Endodermal cell (in vitro differentiated cells): Measurements from ENCODE around the gene FOXC2. TPM values are rescaled to one million over a fixed set of nuclear protein-coding genes. Genes with fewer than 3 reads are reported as not detected.

Experiments
- DNase-seq: peaks from one replicate; pipeline ENCODE4 v3.0.0-alpha.2; 2017
- H3K27ac ChIP-seq: 2 replicates; pipeline ENCODE4 v1.5.1; 2013; ENCODE audit warnings: mild to moderate bottlenecking, low read depth, low read length, moderate library complexity
- H3K27me3 ChIP-seq: 2 replicates; pipeline ENCODE4 v1.6.1; 2013; ENCODE audit warnings: mild to moderate bottlenecking, low read length, moderate library complexity; ENCODE audit not compliant: insufficient read depth, control insufficient read depth, poor library complexity, severe bottlenecking
- H3K36me3 ChIP-seq: 2 replicates; pipeline ENCODE4 v1.7.0; 2013; ENCODE audit warnings: mild to moderate bottlenecking, low read length, moderate library complexity; ENCODE audit not compliant: control insufficient read depth, insufficient read depth
- H3K4me1 ChIP-seq: one replicate; pipeline ENCODE4 v1.7.0; 2013; ENCODE audit warnings: low read length; ENCODE audit not compliant: control insufficient read depth, insufficient read depth
- H3K4me3 ChIP-seq: 2 replicates; pipeline ENCODE4 v1.5.1; 2013; ENCODE audit warnings: mild to moderate bottlenecking, low read length, moderate library complexity
- H3K9ac ChIP-seq: 2 replicates; pipeline ENCODE4 v1.6.1; 2013; ENCODE audit warnings: mild to moderate bottlenecking, low read length, moderate library complexity; ENCODE audit not compliant: poor library complexity, severe bottlenecking; ENCODE audit errors: extremely low read depth
- H3K9me3 ChIP-seq: 2 replicates; pipeline ENCODE4 v1.6.1; 2013; ENCODE audit warnings: mild to moderate bottlenecking, low read length, moderate library complexity; ENCODE audit not compliant: control insufficient read depth
- H3K27ac Mint-ChIP-seq: 2 replicates; pipeline ENCODE4 v1.8.0; 2020; ENCODE audit warnings: mixed read lengths
- H3K27me3 Mint-ChIP-seq: 2 replicates; pipeline ENCODE4 v1.8.0; 2021; ENCODE audit warnings: mild to moderate bottlenecking, mixed read lengths; ENCODE audit not compliant: insufficient read depth
- H3K36me3 Mint-ChIP-seq: 2 replicates; pipeline ENCODE4 v1.8.0; 2020; ENCODE audit warnings: low read depth, mixed read lengths
- H3K4me1 Mint-ChIP-seq: 2 replicates; pipeline ENCODE4 v1.8.0; 2020; ENCODE audit warnings: mixed read lengths
- H3K4me3 Mint-ChIP-seq: 2 replicates; pipeline ENCODE4 v1.8.0; 2020; ENCODE audit warnings: mild to moderate bottlenecking, moderate library complexity, mixed read lengths
- H3K9me3 Mint-ChIP-seq: 2 replicates; pipeline ENCODE4 v1.8.0; 2020; ENCODE audit warnings: mild to moderate bottlenecking, mixed read lengths
- WGBS, 2 experiments: methylation state at CpG; one replicate each; pipeline versions ENCODE4 v1.1.5 to v1.1.7; 2013; ENCODE audit warnings: missing lambda C conversion rate in 2 of 2, mixed read lengths in 1 of 2; ENCODE audit not compliant: insufficient coverage in 1 of 2, insufficient read length in 1 of 2; 5-methylcytosine and 5-hydroxymethylcytosine counted together
- total RNA-seq, 2 donors: library from RNA; stranded (reverse); fragmentation: NEBNext Ultra II Directional in 1 of 2; extraction: Animal tissue kit (Norgen Biotek cat#: 25700) in 1 of 2; gene quantifications; 2 replicates in 1 of 2; 3 replicates in 1 of 2; pipeline ENCODE4 v1.2.1, GENCODE V29; 2021
- TF ChIP-seq, protein P1 (sequence below): fragments of 200-600 bp; sonication (generic); conservative IDR thresholded peaks from 2 replicates; pipeline ENCODE4 v1.5.0; 2021; ENCODE audit warnings: antibody characterized with exemption, mild to moderate bottlenecking

The FOXC2 gene
- total RNA-seq, 2 donors from 2014 or later, result 0.20 TPM; not detected in 1

DNA sequence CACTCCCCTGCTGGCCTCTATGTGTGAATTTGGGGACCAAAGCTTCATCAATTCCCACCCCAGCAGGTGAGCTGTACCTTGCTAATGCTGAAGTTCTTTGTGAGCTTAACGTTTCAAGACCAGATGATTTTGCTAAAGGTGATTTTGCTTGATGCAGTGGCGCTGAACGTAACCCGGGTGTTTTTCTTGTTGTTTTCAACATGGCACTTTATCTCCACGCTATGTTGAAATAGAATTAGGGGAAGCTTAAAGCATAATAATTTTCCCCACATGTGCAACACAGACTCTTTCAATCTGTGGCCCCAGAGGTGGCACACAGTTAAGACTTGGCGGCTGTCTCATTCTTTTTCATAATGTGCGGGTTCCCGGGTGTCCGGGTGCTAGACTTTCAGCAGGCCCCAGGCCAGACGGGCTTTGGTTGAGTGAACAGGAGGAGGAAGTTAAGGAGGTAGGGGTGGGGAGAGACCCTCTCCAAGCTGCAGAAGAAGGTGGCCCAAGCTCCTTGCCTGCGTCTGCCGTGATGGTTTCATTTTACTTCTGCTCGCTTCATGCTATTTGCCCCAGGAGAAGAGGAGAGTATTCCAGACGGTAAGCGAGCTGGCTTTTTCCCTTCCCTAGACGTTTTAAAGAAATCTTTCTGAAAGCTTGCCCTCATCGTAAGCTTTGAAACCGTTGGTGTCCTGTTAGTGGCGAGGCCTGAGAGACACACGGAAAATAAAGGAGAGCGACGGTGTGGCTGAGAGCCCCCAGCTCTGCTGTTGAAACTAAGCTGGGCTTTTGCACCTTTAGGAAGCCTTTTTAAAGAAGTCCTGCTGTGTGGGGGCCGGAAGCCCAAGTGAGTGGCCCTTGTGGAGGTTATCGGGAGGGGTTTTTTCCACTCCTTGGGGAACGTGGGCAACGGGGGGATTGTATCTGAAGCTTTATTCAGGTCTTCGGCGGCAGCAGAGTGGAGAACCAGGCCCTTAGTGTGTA lies 4.2 kb downstream of the FOXC2 start:
- peaks cover 7% of the 10 kb centered on the region for H3K4me1 ChIP-seq
- Mint-ChIP-seq H3K27me3 (peaks cover 92% of the 10 kb centered on the region), H3K4me3 (peak overlapping the region; percentile 2), H3K9me3 (no peaks in the 10 kb centered on the region), H3K4me1 (peaks cover 18% of the 10 kb centered on the region), H3K27ac (no peak overlapping the region), H3K36me3 (no peaks in the 10 kb centered on the region)
- no peaks in the 10 kb centered on the region for H3K36me3 ChIP-seq
- DNase-seq, result peak; percentile 71
- H3K9ac ChIP-seq, result no peak overlapping the region
- WGBS, 2 experiments, result 29 to 34% methylated on average over 18 to 28 of the region's 28 CpGs
- H3K27ac ChIP-seq, result no peak overlapping the region
- no peak overlapping the region for H3K4me3 ChIP-seq
- TF ChIP-seq, protein P1, sequence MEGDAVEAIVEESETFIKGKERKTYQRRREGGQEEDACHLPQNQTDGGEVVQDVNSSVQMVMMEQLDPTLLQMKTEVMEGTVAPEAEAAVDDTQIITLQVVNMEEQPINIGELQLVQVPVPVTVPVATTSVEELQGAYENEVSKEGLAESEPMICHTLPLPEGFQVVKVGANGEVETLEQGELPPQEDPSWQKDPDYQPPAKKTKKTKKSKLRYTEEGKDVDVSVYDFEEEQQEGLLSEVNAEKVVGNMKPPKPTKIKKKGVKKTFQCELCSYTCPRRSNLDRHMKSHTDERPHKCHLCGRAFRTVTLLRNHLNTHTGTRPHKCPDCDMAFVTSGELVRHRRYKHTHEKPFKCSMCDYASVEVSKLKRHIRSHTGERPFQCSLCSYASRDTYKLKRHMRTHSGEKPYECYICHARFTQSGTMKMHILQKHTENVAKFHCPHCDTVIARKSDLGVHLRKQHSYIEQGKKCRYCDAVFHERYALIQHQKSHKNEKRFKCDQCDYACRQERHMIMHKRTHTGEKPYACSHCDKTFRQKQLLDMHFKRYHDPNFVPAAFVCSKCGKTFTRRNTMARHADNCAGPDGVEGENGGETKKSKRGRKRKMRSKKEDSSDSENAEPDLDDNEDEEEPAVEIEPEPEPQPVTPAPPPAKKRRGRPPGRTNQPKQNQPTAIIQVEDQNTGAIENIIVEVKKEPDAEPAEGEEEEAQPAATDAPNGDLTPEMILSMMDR, result no peak
- H3K27me3 ChIP-seq, result peaks cover 97% of the 10 kb centered on the region
- H3K9me3 ChIP-seq, result no peaks in the 10 kb centered on the region

DNA sequence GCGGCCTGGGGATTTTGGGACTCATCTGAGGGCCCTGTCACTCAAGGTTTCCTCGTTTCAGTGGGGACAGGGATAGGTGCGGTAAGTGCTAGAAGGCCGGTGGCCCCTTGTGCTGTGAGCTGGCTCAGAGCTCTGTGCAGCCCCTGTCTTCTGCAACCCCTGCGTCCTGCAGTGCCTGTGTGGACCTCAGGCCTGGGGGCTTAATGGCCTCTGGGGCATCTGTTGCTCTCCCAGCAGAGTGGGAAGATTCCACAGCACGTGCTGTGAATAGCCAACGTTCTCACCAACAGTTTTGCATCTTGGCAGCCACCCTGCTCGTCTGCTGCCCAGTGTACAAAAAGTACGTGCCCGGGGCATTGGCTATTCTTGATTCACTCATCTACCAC lies 4.9 kb downstream of the FOXC2 start:
- no peak overlapping the region for H3K4me3 ChIP-seq
- H3K27me3 ChIP-seq, result peaks cover 97% of the 10 kb centered on the region
- DNase-seq, result no peak
- Mint-ChIP-seq H3K9me3 (no peaks in the 10 kb centered on the region), H3K27me3 (peaks cover 93% of the 10 kb centered on the region), H3K4me1 (peaks cover 21% of the 10 kb centered on the region), H3K36me3 (no peaks in the 10 kb centered on the region), H3K27ac (no peak overlapping the region), H3K4me3 (no peak overlapping the region)
- no peak overlapping the region for H3K9ac ChIP-seq
- H3K9me3 ChIP-seq, result no peaks in the 10 kb centered on the region
- 62 to 75% methylated on average over 6 to 10 of the region's 10 CpGs for WGBS, 2 experiments
- no peaks in the 10 kb centered on the region for H3K36me3 ChIP-seq
- TF ChIP-seq, protein P1, result no peak
- H3K27ac ChIP-seq, result no peak overlapping the region
- peaks cover 9% of the 10 kb centered on the region for H3K4me1 ChIP-seq

DNA sequence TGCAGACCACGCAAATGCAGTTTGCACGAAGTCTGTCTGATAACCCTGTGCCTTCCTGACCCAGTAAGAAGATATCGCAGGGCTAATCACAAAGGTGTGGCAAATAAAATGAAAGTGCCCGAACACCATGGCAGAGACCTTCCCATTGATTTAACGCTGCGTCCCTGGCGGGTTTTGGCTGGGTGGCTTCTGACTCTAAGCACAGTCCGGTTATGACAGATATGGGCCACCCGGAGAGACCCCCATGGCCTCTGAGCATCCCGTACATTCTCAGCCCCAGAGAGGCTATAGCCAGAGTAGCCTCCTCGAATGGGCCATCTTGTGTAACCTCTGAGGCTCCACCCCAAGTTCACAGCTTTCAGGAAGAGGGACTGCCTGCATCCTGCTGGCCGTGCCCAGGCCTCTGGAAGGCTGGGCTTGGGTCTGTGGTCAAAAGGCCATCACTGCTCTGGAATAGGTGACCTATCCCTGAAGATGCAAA lies 5.5 kb downstream of the FOXC2 start:
- Mint-ChIP-seq H3K4me1 (peaks cover 24% of the 10 kb centered on the region), H3K36me3 (no peaks in the 10 kb centered on the region), H3K9me3 (no peaks in the 10 kb centered on the region), H3K27me3 (peaks cover 97% of the 10 kb centered on the region), H3K4me3 (no peak overlapping the region), H3K27ac (no peak overlapping the region)
- H3K4me3 ChIP-seq, result no peak overlapping the region
- DNase-seq, result peak; percentile 50
- no peak overlapping the region for H3K27ac ChIP-seq
- peaks cover 11% of the 10 kb centered on the region for H3K4me1 ChIP-seq
- H3K27me3 ChIP-seq, result peaks cover 99% of the 10 kb centered on the region
- no peak overlapping the region for H3K9ac ChIP-seq
- WGBS, 2 experiments, result 86 to 92% methylated on average over 12 of the region's 12 CpGs
- H3K36me3 ChIP-seq, result no peaks in the 10 kb centered on the region
- TF ChIP-seq, protein P1, result no peak
- no peaks in the 10 kb centered on the region for H3K9me3 ChIP-seq
